HG03135 (cell line): ENCODE results near the gene CAD.

Experiments
- ATAC-seq: cut with Tn5 transposase; IDR thresholded peaks from one replicate; pipeline ENCODE4 v1.9.1; 2021; ENCODE audit warnings: mild to moderate bottlenecking, moderate library complexity; ENCODE audit not compliant: unreplicated experiment

CAD gene

DNA sequence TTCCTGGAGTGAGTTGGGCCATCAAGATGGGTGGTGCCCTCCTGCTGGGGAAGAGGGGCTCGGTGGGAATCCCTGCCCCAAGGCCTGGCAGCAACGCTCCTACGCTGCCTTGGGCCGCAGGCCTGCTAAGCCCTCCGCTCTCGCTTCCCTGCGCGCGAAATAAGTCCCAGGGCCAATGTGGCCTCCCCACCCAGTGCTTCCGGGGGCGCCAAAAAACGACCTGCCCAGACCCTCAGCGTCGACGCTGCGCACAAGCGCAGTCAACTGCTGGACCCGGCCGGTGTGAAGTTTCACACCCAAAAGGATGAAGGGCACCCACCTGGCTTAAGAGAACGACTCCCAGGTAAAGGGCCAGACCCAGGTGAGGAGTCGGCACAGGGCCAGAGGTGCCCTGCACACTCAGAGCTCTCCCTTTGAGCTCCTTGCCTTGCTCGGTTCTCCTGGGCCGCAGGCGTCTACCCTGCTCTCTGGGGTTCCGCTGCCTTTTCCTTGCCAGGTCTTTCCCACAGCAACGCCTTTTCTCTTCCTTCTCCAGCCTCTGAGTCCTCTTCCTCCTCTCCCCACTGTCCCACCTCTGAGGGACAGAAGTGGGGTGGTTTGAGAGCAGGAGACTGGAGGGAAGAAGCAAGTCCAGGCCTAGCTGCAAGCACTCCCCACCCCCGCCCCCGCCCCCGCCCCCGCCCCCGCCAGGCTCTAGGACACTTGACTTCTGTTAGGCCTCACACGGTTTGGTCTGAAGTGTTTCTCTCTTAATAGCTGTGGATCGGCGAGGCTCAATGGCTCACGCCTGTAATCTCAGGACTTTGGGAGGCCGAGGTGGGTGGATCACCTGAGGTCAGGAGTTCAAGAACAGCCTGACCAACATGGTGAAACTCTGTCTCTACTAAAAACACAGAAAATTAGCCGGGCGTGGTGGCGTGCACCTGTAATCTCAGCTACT lies 58.3 kb downstream of the CAD start, which contains the start of gene DNAJC5G:
Gene DNAJC5G, plus strand, starts transcription at position 223 of the 940 bp plus-strand sequence. CDS start 1,296 bp downstream, outside the sequence.
- ATAC-seq: no peak

DNA sequence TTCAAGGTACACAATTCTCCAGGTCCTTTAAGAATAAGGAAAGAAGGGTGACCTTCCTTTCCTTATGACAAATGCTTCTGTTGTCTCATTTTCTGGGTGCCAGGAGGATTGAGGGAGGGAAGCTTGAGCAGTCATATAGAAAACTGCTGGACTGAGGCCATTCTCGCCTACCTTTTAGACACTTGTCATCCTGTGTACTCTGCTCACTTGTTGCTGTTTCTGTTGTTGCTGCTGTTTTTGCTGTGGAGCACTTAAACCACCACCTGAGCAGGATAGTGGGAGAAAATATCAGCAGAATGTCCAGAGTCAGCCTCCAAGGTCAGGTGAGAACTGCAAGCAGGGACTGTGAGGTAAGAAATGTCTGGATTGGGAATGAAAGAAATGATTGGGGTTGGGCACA lies 60.8 kb downstream of the CAD start:
- ATAC-seq: no peak

GRCh38 chr2:27280826-27281225 lies 63.7 kb downstream of the CAD start:
- ATAC-seq: no peak

DNA sequence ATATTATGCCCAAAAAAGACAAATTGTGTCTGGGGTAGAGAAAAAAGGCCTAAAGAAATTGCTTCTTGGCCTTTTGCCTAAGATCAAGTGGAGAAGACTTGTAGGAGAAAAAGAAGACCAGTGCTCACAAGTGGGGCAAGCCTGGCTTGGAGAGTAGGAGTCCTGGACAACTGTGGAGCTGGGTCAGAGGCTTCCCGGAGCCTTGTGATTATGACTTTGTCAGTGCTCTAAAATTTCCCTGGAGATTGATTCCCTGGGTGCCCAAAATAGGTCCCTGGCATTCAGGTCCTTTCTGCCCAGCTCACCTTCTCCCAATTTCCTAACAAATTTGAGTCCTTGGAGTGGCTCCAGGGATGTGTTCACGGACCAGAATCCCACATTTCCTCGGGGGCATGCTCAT lies 64.3 kb downstream of the CAD start:
- ATAC-seq: no peak

DNA sequence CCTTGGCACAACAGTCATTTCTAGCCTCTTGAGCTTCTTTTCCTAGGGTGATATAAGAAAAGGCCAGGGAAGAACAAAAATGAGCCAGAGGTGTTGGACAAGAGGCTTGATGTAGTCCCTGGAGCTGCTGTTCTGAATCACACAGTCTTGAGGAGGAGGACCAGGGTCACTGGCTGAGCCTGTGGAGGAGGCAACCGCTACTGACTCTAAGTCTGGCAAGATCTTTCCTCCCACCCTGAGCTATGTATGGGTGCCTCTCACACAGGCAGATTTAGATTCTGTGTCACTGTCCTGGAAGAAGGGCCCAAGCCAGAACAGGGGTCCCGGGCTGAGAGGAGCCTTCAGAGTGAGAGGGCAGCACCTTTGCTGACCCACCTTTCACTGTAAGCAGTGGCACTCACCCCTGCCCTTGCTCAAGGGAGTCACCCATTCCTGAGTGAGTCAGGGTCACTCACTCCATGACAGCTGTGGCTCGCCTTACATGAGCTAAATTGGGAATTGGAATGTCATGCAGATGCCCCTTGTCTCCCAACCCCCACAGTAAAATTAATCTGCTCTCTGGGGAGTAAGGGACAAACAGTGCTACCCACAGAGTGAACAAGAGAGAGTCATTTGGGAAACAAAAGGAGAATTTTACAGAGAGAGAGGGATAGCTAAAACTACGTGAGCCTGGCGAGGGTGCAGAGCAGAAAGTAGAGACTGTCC lies 64.8 kb downstream of the CAD start, which contains the start of gene TRIM54:
Gene TRIM54, plus strand, starts transcription at position 575 of the 705 bp plus-strand sequence. CDS start 303 bp downstream, outside the sequence.
- no peak for ATAC-seq

- no peak for ATAC-seq
Observed at GRCh38 chr2:27282892-27283291, 65.7 kb downstream of the CAD start.

DNA sequence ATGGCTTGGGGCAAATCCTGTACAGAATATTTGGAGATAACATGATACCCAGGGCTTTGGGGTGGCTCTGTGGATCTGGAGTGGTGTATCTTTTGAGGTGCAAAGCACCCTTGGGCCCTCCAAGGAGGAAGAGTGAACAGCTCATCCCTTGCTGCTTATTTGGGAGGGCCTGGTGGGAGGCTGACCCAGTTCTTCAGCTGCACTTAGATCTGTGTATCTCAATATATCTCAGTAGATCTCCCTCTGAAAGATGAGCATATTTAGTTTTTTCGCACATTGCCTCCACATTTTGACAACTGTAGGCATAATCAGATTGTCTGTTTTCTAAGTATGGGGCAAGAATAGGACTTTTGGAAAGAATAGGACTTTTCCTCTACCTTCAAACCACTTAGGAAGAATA lies 67.8 kb downstream of the CAD start:
- ATAC-seq: no peak

DNA sequence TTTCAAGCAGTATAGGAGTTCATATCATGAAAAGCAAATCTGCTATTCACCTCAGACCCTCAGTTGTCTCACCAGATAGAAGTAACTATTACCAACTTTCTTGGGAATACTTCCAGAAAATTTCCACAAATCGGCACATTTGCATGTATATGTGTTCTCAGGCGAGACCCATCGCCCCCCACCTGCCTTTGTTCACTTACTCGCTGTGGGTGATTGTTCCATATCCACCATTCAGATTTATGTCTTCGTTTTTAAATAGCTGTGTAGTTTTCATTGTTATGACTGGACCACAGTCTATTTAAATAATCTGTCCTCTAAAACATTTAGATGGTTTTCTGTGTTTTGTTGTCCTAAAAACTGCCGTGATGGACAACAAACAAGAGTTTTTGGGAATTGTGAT lies 68.3 kb downstream of the CAD start:
- no peak for ATAC-seq

DNA sequence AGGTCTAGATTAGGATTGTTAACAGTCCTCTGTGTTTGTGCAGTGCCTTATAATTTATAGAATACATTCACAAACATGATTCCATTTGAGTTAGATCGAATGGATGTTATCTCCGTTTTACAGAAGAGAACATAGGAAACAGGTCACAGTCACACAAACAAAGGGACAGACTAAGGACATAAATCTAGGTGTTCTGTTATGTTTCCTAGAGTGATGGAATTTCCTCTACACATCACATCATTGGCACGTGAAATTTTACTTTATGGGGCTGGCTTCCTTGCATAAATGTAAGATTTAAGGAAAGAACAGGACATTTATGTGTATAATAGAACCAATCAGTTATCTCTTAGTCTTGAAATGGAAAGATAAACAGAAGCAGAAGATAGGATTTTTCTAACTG lies 71.4 kb downstream of the CAD start:
- no peak for ATAC-seq

GRCh38 chr2:27290549-27290948 lies 73.4 kb downstream of the CAD start:
- ATAC-seq: no peak

DNA sequence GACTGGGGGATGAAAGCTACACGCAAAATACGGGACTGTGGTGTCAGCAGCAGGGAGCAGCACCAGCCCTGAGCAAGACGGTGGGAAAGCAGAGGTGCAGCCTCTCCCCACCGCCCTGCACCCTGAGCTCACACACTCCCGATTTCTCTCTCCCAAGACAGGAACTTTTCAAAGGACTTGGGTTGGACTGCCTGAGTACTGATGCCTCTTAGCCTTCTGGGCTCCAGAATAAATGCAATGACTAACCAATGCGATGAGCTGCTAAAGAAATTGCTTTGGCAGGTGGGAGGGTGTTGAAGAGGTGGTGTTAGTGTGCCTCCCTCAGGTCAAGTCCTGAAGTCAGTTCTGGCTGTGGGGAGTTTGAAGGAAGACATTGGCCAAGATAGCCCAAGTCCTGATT lies 74.7 kb downstream of the CAD start:
- no peak for ATAC-seq
